ENCODE results near the gene CFAP410. TPM values are rescaled to one million over a fixed set of nuclear protein-coding genes. Genes with fewer than 3 reads are reported as not detected.

Gene CFAP410
- total RNA-seq, 6 experiments from 2014 or later, result 6.9 to 15.4 (median 13.1) TPM

- intact Hi-C loops (cut with DNase I), result no loop called here
- peak within 1 kb of the TSS in 2 of 3 donors; percentile 47 to 49 for H3K27ac ChIP-seq
- DNase-seq (peak; percentile 78 to 90 (median 80)), ATAC-seq (peak; percentile 76 to 84 (median 80))
- no peaks in the 10 kb centered on the region for H3K9me3 ChIP-seq
- H3K4me3 ChIP-seq, result peak within 1 kb of the TSS; percentile 4 to 26 (median 15)
- peaks cover 0 to 3% of the 10 kb centered on the region in 2 donors for H3K27me3 ChIP-seq
- peaks cover 0 to 10% (median 3%) of the 10 kb centered on the region in 4 donors for H3K4me1 ChIP-seq
- WGBS (ENCODE audit: insufficient coverage, low coverage, low lambda C conversion rate, missing lambda C conversion rate), result 13% methylated on average over 3 of the region's 21 CpGs
- no peaks in the 10 kb centered on the region for H3K36me3 ChIP-seq
- TF ChIP-seq POLR2A (IDR thresholded peaks at IDR 0.05) (no peak), CTCF (IDR thresholded peaks at IDR 0.05) (no peak)
These were observed 14.2 kb upstream of the CFAP410 start, which contains the start of gene TRPM2 for GRCh38 chr21:44353191-44353970. TRPM2 (plus strand) TSS chr21:44353621; CDS start chr21:44353701, 80 bp downstream.

GRCh38 chr21:44352253-44352860, 13.2 kb upstream of the CFAP410 start:
- H3K4me3 ChIP-seq, result no peak overlapping the region
- H3K27me3 ChIP-seq, result peaks cover 0 to 3% of the 10 kb centered on the region in 2 donors
- ATAC-seq (no peak), DNase-seq (peak in 1 of 3 donors; percentile 44)
- peak overlapping the region in 2 of 3 donors; percentile 37 to 47 for H3K27ac ChIP-seq
- H3K4me1 ChIP-seq, result peaks cover 0 to 10% (median 3%) of the 10 kb centered on the region in 4 donors
- no peaks in the 10 kb centered on the region for H3K9me3 ChIP-seq
- 82% methylated on average over 11 of the region's 17 CpGs for WGBS (ENCODE audit: insufficient coverage, low coverage, low lambda C conversion rate, missing lambda C conversion rate)
- no peaks in the 10 kb centered on the region for H3K36me3 ChIP-seq
- TF ChIP-seq CTCF (IDR thresholded peaks at IDR 0.05) (no peak), POLR2A (IDR thresholded peaks at IDR 0.05) (no peak)
- intact Hi-C loops (cut with DNase I), result no loop called here

- Histone ChIP-seq H3K36me3 (no peaks in the 10 kb centered on the region), H3K27ac (no peak overlapping the region), H3K27me3 (peaks cover 0 to 3% of the 10 kb centered on the region in 2 donors), H3K4me3 (no peak overlapping the region), H3K9me3 (no peaks in the 10 kb centered on the region), H3K4me1 (peaks cover 0 to 10% (median 3%) of the 10 kb centered on the region in 4 donors)
- peak in 1 of 3 donors; percentile 47 for DNase-seq
- ATAC-seq, result no peak
- no peak for TF ChIP-seq POLR2A (IDR thresholded peaks at IDR 0.05)
- TF ChIP-seq CTCF (IDR thresholded peaks at IDR 0.05), result no peak
- intact Hi-C loops (cut with DNase I), result no loop called here
- WGBS (ENCODE audit: insufficient coverage, low coverage, low lambda C conversion rate, missing lambda C conversion rate), result no CpG with 5 or more reads among the region's 18 CpGs
These were observed 12.5 kb upstream of the CFAP410 start for GRCh38 chr21:44351535-44352252.

GRCh38 chr21:44350773-44351481, 11.7 kb upstream of the CFAP410 start:
- no CpG with 5 or more reads among the region's 42 CpGs for WGBS (ENCODE audit: insufficient coverage, low coverage, low lambda C conversion rate, missing lambda C conversion rate)
- no peaks in the 10 kb centered on the region for H3K36me3 ChIP-seq
- peaks cover 0 to 10% (median 3%) of the 10 kb centered on the region in 4 donors for H3K4me1 ChIP-seq
- no peak overlapping the region for H3K4me3 ChIP-seq
- ATAC-seq, result no peak
- intact Hi-C loops (cut with DNase I), result no loop called here
- H3K27ac ChIP-seq, result no peak overlapping the region
- peak in 2 of 3 donors; percentile 46 to 58 for DNase-seq
- no peaks in the 10 kb centered on the region for H3K9me3 ChIP-seq
- peaks cover 0 to 3% of the 10 kb centered on the region in 2 donors for H3K27me3 ChIP-seq
- TF ChIP-seq CTCF (IDR thresholded peaks at IDR 0.05), result no peak
- no peak for TF ChIP-seq POLR2A (IDR thresholded peaks at IDR 0.05)
